GM12878 (cell line): Measurements from ENCODE around the gene FFAR2. TPM values are rescaled to one million over a fixed set of nuclear protein-coding genes. Genes with fewer than 3 reads are reported as not detected.
A peak's percentile ranks its signal among the peaks of the same experiment; 100 is the strongest.

ENCODE experiments used
- ATF2 ChIP-seq: IDR thresholded peaks from 2 replicates; pipeline ENCODE4 v1.6.1; 2012; ENCODE audit warnings: low read length, inconsistent platforms
- BCL11A ChIP-seq: IDR thresholded peaks from 2 replicates; pipeline ENCODE4 v1.6.1; 2011; ENCODE audit warnings: low read depth, low read length
- BHLHE40 ChIP-seq, 2 experiments: fragments of 450-650 bp in 1 of 2; IDR thresholded peaks; 2 replicates each; pipeline ENCODE4 v1.6.1; 2011 to 2017; ENCODE audit warnings: low read depth in 2 of 2, borderline replicate concordance in 1 of 2, improper control_type of control experiment in 1 of 2, low read length in 1 of 2, mild to moderate bottlenecking in 1 of 2
- E4F1 ChIP-seq: fragments of 450-650 bp; IDR thresholded peaks from 2 replicates; pipeline ENCODE4 v1.6.1; 2018; ENCODE audit warnings: borderline replicate concordance, mild to moderate bottlenecking; ENCODE audit not compliant: partially characterized antibody
- HDGF ChIP-seq: fragments of 450-650 bp; IDR thresholded peaks from 2 replicates; pipeline ENCODE4 v1.6.1; 2016; ENCODE audit warnings: antibody characterized with exemption
- MEF2B ChIP-seq: fragments of 450-650 bp; IDR thresholded peaks from 2 replicates; pipeline ENCODE4 v1.6.1; 2018; ENCODE audit warnings: mild to moderate bottlenecking, moderate library complexity; ENCODE audit not compliant: partially characterized antibody, poor library complexity, severe bottlenecking
- NFIC ChIP-seq: IDR thresholded peaks from 2 replicates; pipeline ENCODE4 v1.6.1; 2012; ENCODE audit warnings: low read depth, mild to moderate bottlenecking, inconsistent platforms, low read length, moderate library complexity
- RELA ChIP-seq: fragments of 450-650 bp; IDR thresholded peaks from 2 replicates; pipeline ENCODE4 v1.8.0; 2014; ENCODE audit warnings: borderline replicate concordance; ENCODE audit not compliant: partially characterized antibody
- SKIL ChIP-seq: fragments of 450-650 bp; IDR thresholded peaks from 2 replicates; pipeline ENCODE4 v1.6.1; 2017; ENCODE audit warnings: mild to moderate bottlenecking, low read depth, inconsistent platforms; ENCODE audit not compliant: poor library complexity, severe bottlenecking
- TCF7 ChIP-seq: IDR thresholded peaks from 2 replicates; pipeline ENCODE4 v1.6.1; 2014; ENCODE audit warnings: antibody characterized with exemption, borderline replicate concordance
- ZNF592 ChIP-seq: fragments of 450-650 bp; IDR thresholded peaks from 2 replicates; pipeline ENCODE4 v1.6.1; 2017; ENCODE audit warnings: mild to moderate bottlenecking, moderate library complexity
- ZNF687 ChIP-seq: fragments of 450-650 bp; IDR thresholded peaks from 2 replicates; pipeline ENCODE4 v1.6.1; 2017; ENCODE audit warnings: mild to moderate bottlenecking, moderate library complexity
- polyA plus RNA-seq, 11 experiments: library from polyadenylated mRNA; depleted of rRNA in 4 of 11; unstranded in 6 of 11; stranded (reverse) in 5 of 11; fragments of >200 nt; fragmentation: Nextera tagmentation in 4 of 11; fragmentation: Illumina TruSeq in 1 of 11; extraction: Ambion mirVana in 4 of 11; extraction: Trizol in 1 of 11; gene quantifications; 1 replicate in 1 of 11; 2 replicates in 10 of 11; pipeline versions ENCODE4 v1.2.1 to v1.2.3, GENCODE V29; 2011 to 2016; ENCODE audit warnings: inconsistent platforms in 2 of 11, missing spikeins in 2 of 11, low read depth in 1 of 11
- total RNA-seq, 4 experiments: library from RNA; depleted of rRNA in 3 of 4; stranded (reverse); fragments of >200 nt in 3 of 4; fragmentation: Illumina TruSeq in 1 of 4; extraction: Trizol in 1 of 4; gene quantifications; 2 replicates each; pipeline versions ENCODE4 v1.2.1 to v1.2.3, GENCODE V29; 2013 to 2021

The FFAR2 gene
- total and polyA plus RNA-seq, 10 of the 15 experiments (the other 5 are each of a cell fraction or from before 2014, with no cell fraction given), result 0.05 to 4.0 (median 2.1) TPM

- peak; percentile 52; the same call in 1 of the 2 replicates for TF ChIP-seq NFIC
- TF ChIP-seq TCF7, result no peak
- TF ChIP-seq HDGF, result peak; percentile 74; the same call in 1 of the 2 replicates
- peak; percentile 57 for TF ChIP-seq SKIL
- TF ChIP-seq ZNF687, result peak; percentile 77
- TF ChIP-seq BHLHE40 (IDR thresholded peaks at IDR 0.05; ENCODE audit: borderline replicate concordance in 1 of 2, low read depth in 2 of 2, low read length in 1 of 2), result peak; percentile 64 to 71; a peak in 3 of 4 replicates
- peak; percentile 72 for TF ChIP-seq MEF2B
- TF ChIP-seq RELA, result no peak
- TF ChIP-seq BCL11A, result peak; percentile 82
- no peak for TF ChIP-seq ZNF592
- no peak; the same call in 1 of the 2 replicates for TF ChIP-seq ATF2
- TF ChIP-seq E4F1, result no peak
Observed at GRCh38 chr19:35458731-35459391, 10.8 kb downstream of the FFAR2 start (continued).
